AG04449 (cell line): ENCODE measurements around the gene ACE.

Source experiments
- CTCF ChIA-PET: fragments of 350-600 bp; formaldehyde crosslinking; extraction: SDS; loops from one replicate; lab custom pipeline; 2021; ENCODE audit warnings: antibody characterized with exemption; lab: Yijun Ruan, JAX
- POLR2A ChIA-PET: fragments of 400-600, 350-600 bp; formaldehyde crosslinking; extraction: SDS; loops from one replicate; lab custom pipeline; 2020; ENCODE audit warnings: antibody characterized with exemption, inconsistent platforms; lab: Yijun Ruan, JAX
- DNase-seq: peaks from one replicate; pipeline ENCODE4 v3.0.0-alpha.2; 2010; ENCODE audit warnings: low read depth, low spot score
- H3K4me3 ChIP-seq: 2 replicates; pipeline ENCODE4 v1.5.1; 2011; ENCODE audit warnings: low read depth, mild to moderate bottlenecking, control low read depth, low read length
- TF ChIP-seq, protein P1 (sequence below): IDR thresholded peaks from one replicate; pipeline ENCODE4 v1.5.1; 2011; ENCODE audit warnings: mild to moderate bottlenecking, moderate library complexity, low read length, control low read depth, inconsistent platforms; ENCODE audit not compliant: insufficient read depth; ENCODE audit errors: missing control alignments

The ACE gene

DNA sequence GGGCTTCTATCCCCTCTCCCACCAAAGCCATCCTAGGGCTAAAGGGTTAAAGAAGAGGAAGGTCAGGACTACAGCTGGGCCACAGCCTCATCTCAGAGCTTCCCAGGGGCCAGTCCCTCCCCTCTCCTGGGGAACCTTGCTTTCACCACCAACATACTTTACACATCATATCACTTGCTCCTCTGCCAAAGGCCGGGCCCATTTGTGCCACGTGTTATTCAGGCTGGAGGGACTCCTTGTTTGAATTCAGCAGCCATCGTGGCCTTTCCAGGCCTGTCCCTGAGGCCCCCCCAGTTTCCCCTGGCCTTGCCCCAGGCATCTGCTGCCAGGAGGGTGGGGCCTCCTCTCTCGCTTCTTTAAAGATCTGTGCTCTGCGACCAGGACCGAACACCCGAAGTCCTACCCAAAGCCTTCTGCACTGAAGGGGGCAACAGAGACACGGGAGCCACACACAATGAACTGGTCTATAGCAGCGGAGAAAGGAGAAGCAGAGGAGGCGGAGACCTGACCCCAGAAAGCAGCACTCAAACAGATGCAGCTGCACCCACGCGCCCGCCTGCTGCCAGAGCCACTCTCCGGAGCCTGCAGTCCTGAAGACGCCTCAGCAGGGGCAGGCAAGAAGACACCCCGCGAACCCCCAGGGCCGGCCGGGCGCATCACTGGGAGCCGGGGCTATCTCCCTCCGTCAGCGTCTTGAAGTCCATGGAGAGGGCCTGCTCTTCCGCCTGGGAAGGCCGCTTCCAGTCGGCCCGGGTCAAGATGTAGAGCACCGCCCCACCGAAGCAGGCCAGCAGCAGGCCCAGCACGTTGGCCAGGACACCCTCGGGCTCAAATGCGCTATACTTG, 42.9 kb upstream of the ACE start:
- peak; percentile 85 for DNase-seq
- no peak overlapping the region; the same call in 1 of the 2 replicates for H3K4me3 ChIP-seq
- POLR2A ChIA-PET = interaction anchor here (0.8 to 1.3 kb wide), 4 partner anchors 27 to 188 kb away, joined by 3 to 5 read pairs (median 4); partner anchors contain the start of genes MAP3K3 and TACO1
- CTCF ChIA-PET = interaction anchor here (0.8 to 15.7 kb wide), 7 partner anchors 8 to 176 kb away, joined by 3 to 398 read pairs (median 24); partner anchors contain the start of genes ACE and CYB561
- TF ChIP-seq, protein P1, sequence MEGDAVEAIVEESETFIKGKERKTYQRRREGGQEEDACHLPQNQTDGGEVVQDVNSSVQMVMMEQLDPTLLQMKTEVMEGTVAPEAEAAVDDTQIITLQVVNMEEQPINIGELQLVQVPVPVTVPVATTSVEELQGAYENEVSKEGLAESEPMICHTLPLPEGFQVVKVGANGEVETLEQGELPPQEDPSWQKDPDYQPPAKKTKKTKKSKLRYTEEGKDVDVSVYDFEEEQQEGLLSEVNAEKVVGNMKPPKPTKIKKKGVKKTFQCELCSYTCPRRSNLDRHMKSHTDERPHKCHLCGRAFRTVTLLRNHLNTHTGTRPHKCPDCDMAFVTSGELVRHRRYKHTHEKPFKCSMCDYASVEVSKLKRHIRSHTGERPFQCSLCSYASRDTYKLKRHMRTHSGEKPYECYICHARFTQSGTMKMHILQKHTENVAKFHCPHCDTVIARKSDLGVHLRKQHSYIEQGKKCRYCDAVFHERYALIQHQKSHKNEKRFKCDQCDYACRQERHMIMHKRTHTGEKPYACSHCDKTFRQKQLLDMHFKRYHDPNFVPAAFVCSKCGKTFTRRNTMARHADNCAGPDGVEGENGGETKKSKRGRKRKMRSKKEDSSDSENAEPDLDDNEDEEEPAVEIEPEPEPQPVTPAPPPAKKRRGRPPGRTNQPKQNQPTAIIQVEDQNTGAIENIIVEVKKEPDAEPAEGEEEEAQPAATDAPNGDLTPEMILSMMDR = no peak

DNA sequence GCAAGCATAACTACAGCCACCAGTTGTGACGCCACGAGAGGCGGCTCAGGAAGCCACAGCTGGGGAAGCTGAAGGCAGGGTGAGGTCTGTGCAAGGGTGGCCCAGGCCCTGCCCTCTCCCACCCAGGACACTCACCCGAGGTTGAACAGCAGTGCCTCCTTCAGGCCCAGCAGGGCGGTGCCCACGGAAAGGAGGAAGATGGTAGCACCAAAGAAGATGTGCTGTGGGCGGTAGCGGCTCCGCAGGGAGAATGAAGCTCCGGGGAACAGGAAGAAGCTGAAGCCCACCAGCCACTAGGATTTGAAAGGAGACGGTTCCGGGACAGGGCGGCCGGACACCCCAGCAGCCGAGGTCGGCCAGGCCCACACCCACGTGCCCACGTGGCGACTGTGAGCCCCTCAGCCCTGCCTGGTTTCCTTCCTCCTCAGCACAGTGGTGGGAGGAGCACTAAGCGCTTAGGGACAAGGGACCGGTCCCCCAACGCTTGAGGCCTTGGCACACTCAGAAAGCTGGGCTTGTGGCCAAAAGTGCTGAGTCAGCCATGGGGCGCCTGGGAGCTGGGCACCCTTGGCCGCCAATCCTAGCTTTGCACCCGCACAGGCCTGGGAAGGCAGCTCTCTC, 41.8 kb upstream of the ACE start:
- DNase-seq = no peak
- H3K4me3 ChIP-seq = no peak overlapping the region
- ChIA-PET CTCF (interaction anchor here (0.6 to 15.7 kb wide), 7 partner anchors 9 to 185 kb away, joined by 3 to 398 read pairs (median 24); partner anchors contain the start of genes ACE and CYB561), POLR2A (interaction anchor here (0.7 kb wide), 1 partner anchor 187 kb away, joined by 3 read pairs; the partner anchor contains the start of gene MAP3K3)
- TF ChIP-seq, protein P1 = peak; percentile 8

DNA sequence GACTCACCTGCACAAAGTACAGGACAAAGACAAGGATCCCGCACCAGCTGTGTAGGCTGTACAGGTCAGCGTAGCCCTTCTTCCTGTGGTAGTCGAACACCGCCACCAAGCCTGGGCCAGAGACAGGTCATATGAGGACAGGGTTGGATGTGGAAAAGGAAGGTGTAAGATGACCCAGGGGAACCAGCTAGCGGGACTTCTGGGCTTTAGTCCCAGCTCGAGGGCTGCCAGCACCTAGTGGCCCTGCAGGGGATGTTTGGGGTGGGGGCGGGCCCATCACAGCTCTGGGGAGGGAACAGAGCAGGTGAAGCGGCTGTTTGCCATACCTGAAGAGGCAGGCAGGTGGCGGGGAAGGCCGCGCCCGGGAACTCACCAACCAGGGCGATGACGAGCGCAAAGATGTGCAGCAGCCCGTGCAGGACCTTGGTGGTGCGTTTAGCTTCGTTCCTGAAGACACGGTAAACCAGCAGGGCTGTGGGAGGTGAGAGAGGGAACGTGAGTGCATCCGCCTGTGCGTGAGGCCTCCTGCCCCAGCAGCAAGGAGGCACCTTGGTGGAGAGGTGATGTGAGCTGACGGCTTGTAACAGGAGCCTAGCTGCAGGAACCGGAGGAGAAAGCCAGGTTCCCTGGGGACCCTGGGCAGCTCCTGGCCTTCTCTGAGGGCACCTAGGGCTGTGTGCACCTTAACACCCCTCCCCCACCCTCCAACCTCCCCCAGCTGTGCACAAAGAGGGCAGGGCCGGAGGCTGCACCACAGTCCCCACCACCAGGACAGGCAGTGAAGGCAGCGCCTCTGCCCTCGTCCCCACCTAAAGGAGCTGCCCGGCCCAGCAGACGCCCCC, 41.0 kb upstream of the ACE start:
- TF ChIP-seq, protein P1 = no peak
- CTCF ChIA-PET = interaction anchor here (1.2 to 15.7 kb wide), 5 partner anchors 9 to 184 kb away, joined by 3 to 398 read pairs (median 30); partner anchors contain the start of genes ACE and CYB561
- no peak overlapping the region for H3K4me3 ChIP-seq
- POLR2A ChIA-PET = interaction anchor here (0.7 kb wide), 1 partner anchor 186 kb away, joined by 3 read pairs; the partner anchor contains the start of gene MAP3K3
- no peak for DNase-seq

DNA sequence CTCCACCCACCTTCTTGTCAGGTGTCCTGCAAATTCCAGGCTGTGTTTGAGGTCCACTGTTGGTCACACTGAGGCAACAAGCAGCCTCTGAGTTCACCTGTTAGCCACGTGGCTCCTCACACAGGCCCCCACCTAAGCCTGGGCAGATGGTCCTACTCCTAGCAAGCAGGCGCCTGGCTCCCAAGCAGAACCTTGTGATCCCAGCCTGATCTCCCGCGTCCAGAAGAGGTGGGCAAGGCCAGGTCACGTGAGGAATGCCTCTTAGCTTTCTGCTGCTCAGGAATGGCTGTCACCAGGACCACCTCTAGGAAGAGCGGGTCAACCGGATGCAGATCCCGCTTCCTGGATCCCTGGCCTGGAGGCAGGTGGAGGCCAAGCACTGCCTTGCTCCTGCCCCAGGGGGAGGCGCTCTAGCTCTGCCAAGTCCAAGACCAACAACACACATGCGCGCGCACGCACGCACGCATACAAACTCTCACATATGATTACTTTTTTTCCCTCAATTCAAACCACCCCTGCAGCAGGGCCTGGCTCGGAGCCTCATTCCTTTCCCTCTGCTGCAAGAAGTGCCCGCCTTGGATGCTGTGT, 40.2 kb upstream of the ACE start:
- POLR2A ChIA-PET = no interaction called here
- no peak for DNase-seq
- TF ChIP-seq, protein P1 = no peak

DNA sequence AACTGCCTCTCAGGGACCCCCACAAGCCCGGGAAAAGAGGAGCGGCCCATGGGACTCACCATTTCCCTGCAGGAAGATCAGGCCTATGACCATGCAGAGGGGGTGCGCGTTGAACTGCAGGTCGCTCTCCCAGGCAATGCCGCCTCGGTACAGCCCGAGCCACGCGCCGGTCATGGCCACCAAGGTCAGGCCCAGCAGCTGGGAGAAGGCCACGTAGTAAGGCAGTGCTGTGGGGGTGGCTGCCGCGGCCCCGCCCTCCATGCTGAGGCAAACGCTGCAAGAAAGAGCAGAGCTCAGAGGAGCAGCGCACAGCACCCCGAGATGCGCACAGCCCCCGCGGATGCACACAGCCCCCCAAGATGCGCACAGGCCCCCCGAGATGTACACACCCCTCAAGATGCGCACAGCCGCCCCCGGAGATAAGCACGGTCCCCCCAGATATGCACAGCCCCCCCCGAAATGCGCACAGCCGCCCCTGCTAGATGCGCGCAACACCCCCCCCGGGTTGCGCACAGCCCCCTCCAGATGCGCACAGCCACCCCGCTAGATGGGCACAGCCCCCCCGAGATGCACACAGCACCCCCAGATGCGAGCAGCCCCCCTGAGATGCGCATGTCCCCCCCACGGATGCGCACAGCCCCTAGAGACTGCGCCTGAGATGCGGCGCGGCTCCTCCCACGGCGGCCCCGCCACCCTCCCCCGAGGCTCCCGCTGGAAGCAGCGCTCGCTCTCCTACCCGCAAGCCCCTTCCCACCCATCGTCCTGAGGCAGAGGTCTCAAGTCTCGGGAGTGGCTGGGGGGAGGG, 39.4 kb upstream of the ACE start:
- CTCF ChIA-PET = interaction anchor here (0.6 to 7.2 kb wide), 5 partner anchors 8 to 175 kb away, joined by 3 to 90 read pairs (median 24); partner anchors contain the start of genes ACE and CYB561
- DNase-seq = no peak
- TF ChIP-seq, protein P1 = no peak
- H3K4me3 ChIP-seq = no peak overlapping the region
- POLR2A ChIA-PET = no interaction called here

More for the DNA sequence above, 40.2 kb upstream of the ACE start:
- CTCF ChIA-PET = interaction anchor here (0.6 to 15.7 kb wide), 5 partner anchors 9 to 176 kb away, joined by 3 to 398 read pairs (median 30); partner anchors contain the start of genes ACE and CYB561
- H3K4me3 ChIP-seq = no peak overlapping the region
